Right lobe of liver (tissue), 4 donors: Measurements from ENCODE around the gene PRR13.

Source experiments
- POLR2A ChIP-seq: fragments of 450-650 bp; IDR thresholded peaks from one replicate; pipeline ENCODE4 v1.6.1; 2017; ENCODE audit warnings: antibody characterized with exemption, mild to moderate bottlenecking
- TF ChIP-seq, protein P1 (sequence below), 4 donors: fragments of 200-600 bp in 3 of 4; fragments of 450-650 bp in 1 of 4; IDR thresholded peaks; one replicate each; pipeline versions ENCODE4 v1.5.1 to v1.8.0; 2016 to 2022; ENCODE audit warnings: antibody characterized with exemption in 4 of 4, mild to moderate bottlenecking in 2 of 4
- donor health status: DM: no; HTN: no; CAD: no.
- donor health status: DM: no; HTN: no; CAD: no.
- donor health status: DM: no; HTN: yes; CAD: no.

DNA sequence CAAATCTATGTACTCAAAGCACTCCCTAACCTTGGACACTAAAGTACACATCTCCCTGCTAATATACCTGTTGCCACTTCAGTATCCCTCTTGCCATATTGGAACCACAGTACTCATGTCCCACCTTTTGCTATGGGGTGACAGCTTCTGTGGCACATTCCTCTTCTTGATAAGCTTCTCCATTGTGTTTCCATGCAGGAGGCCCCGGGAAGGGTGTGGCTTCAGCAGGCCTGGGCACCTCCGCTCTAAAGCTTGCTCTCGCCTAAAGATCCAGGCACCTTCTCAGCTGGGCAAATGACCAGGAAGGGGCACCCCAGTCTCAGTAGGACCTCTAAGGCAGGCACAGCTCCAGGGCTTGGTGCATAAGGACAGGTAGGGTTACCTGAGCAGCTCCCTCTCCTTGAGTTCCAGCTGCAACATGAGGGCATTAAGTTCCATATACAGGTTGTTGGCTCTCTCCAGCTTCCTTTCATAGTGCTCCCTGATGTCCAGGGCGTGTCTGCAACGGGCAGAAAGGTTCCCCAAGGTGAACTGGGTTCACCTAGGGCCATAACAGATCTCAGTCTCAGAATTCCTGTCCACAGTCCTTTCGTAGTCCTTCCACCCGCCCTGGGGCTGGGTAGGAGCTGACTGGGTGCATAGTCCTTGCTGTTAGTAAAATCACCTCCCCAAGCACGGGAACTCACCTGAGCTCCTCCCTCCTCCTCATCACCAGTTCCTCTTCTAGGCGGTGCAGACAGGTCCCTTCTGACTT, 41.9 kb downstream of the PRR13 start:
- TF ChIP-seq, protein P1, sequence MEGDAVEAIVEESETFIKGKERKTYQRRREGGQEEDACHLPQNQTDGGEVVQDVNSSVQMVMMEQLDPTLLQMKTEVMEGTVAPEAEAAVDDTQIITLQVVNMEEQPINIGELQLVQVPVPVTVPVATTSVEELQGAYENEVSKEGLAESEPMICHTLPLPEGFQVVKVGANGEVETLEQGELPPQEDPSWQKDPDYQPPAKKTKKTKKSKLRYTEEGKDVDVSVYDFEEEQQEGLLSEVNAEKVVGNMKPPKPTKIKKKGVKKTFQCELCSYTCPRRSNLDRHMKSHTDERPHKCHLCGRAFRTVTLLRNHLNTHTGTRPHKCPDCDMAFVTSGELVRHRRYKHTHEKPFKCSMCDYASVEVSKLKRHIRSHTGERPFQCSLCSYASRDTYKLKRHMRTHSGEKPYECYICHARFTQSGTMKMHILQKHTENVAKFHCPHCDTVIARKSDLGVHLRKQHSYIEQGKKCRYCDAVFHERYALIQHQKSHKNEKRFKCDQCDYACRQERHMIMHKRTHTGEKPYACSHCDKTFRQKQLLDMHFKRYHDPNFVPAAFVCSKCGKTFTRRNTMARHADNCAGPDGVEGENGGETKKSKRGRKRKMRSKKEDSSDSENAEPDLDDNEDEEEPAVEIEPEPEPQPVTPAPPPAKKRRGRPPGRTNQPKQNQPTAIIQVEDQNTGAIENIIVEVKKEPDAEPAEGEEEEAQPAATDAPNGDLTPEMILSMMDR (IDR thresholded peaks at IDR 0.05), result no peak
- no peak for TF ChIP-seq POLR2A
